GM12892 (cell line): Measurements from ENCODE around the gene UBFD1.

Source experiments
- POLR2A ChIP-seq: IDR thresholded peaks from 2 replicates; pipeline ENCODE4 v1.6.1; 2011; ENCODE audit warnings: low read depth, low read length, control low read depth
- POLR2AphosphoS5 ChIP-seq: IDR thresholded peaks from 2 replicates; pipeline ENCODE4 v1.6.1; 2011; ENCODE audit warnings: low read depth, low read length, control low read depth

GRCh38 chr16:23579371-23579770 is 21.8 kb downstream of the UBFD1 start:
- TF ChIP-seq POLR2A = no peak
- no peak for TF ChIP-seq POLR2AphosphoS5
